ENCODE results near the gene GPR3.

- TF ChIP-seq POLR2A (IDR thresholded peaks at IDR 0.05; ENCODE audit: low read depth, low read length) (no peak), TAF1 (IDR thresholded peaks at IDR 0.05; ENCODE audit: low read depth, low read length) (no peak), POLR2AphosphoS5 (IDR thresholded peaks at IDR 0.05; ENCODE audit: low read depth, low read length) (no peak)
Measured at GRCh38 chr1:27350663-27351540, 41.5 kb upstream of the GPR3 start.
